Muscle layer of colon (tissue), 2 donors: ENCODE results near the gene MEI4.
"Not testable (repeated sequence)": the region's sequence is repeated elsewhere in the genome, so short reads cannot be mapped to it uniquely, and the experiment has no call there.

Experiments
- H3K27ac ChIP-seq: one replicate; pipeline ENCODE4 v1.7.0; 2013; ENCODE audit warnings: low read depth, mild to moderate bottlenecking, low read length, moderate library complexity
- H3K27me3 ChIP-seq, 2 donors: one replicate each; pipeline ENCODE4 v1.7.0; 2013; ENCODE audit warnings: low read length in 2 of 2, mild to moderate bottlenecking in 2 of 2; ENCODE audit not compliant: insufficient read depth in 2 of 2, control insufficient read depth in 1 of 2
- H3K36me3 ChIP-seq: one replicate; pipeline ENCODE4 v1.7.0; 2013; ENCODE audit warnings: mild to moderate bottlenecking, low read length; ENCODE audit not compliant: insufficient read depth
- H3K4me1 ChIP-seq: one replicate; pipeline ENCODE4 v1.7.0; 2013; ENCODE audit warnings: mild to moderate bottlenecking, low read length; ENCODE audit not compliant: insufficient read depth
- H3K4me3 ChIP-seq, 2 donors: one replicate each; pipeline ENCODE4 v1.7.0; 2013; ENCODE audit warnings: low read length in 2 of 2, low read depth in 1 of 2, mild to moderate bottlenecking in 1 of 2, moderate library complexity in 1 of 2
- H3K9ac ChIP-seq: one replicate; pipeline ENCODE4 v1.7.0; 2013; ENCODE audit warnings: low read length
- H3K9me3 ChIP-seq: one replicate; pipeline ENCODE4 v1.7.0; 2013; ENCODE audit warnings: mild to moderate bottlenecking, low read length
- donor health status: abdominal sarcoma.
- donor health status: Adenocarcinoma of cecum.

MEI4 gene

GRCh38 chr6:77816766-77817270 lies 164.0 kb downstream of the MEI4 start:
- H3K27me3 ChIP-seq: no peaks in the 10 kb centered on the region
- H3K9ac ChIP-seq: no peak overlapping the region
- H3K4me1 ChIP-seq: no peaks in the 10 kb centered on the region
- H3K36me3 ChIP-seq: no peaks in the 10 kb centered on the region
- no peak overlapping the region for H3K27ac ChIP-seq
- no peak overlapping the region for H3K4me3 ChIP-seq
- no peaks in the 10 kb centered on the region for H3K9me3 ChIP-seq

GRCh38 chr6:77822265-77822664 lies 169.4 kb downstream of the MEI4 start:
- Histone ChIP-seq H3K27me3 (no peaks in the 10 kb centered on the region), H3K27ac (no peak overlapping the region), H3K36me3 (no peaks in the 10 kb centered on the region), H3K4me1 (no peaks in the 10 kb centered on the region), H3K9ac (no peak overlapping the region), H3K9me3 (no peaks in the 10 kb centered on the region), H3K4me3 (no peak overlapping the region)

GRCh38 chr6:77825204-77825603 lies 172.4 kb downstream of the MEI4 start:
- H3K4me3 ChIP-seq: no peak overlapping the region
- no peaks in the 10 kb centered on the region for H3K4me1 ChIP-seq
- H3K9me3 ChIP-seq: no peaks in the 10 kb centered on the region
- H3K36me3 ChIP-seq: no peaks in the 10 kb centered on the region
- H3K27ac ChIP-seq: no peak overlapping the region
- H3K9ac ChIP-seq: no peak overlapping the region
- H3K27me3 ChIP-seq: no peaks in the 10 kb centered on the region

- Histone ChIP-seq H3K9ac (no peak overlapping the region), H3K36me3 (no peaks in the 10 kb centered on the region), H3K27ac (no peak overlapping the region), H3K27me3 (no peaks in the 10 kb centered on the region), H3K4me3 (no peak overlapping the region), H3K4me1 (no peaks in the 10 kb centered on the region), H3K9me3 (no peaks in the 10 kb centered on the region)
Observed at GRCh38 chr6:77829736-77830135, 176.9 kb downstream of the MEI4 start.

GRCh38 chr6:77833749-77834148 lies 180.9 kb downstream of the MEI4 start:
- H3K9ac ChIP-seq, H3K36me3 ChIP-seq, H3K9me3 ChIP-seq, H3K4me1 ChIP-seq, H3K4me3 ChIP-seq, H3K27me3 ChIP-seq, H3K27ac ChIP-seq: not testable (repeated sequence)

- Histone ChIP-seq H3K9ac (no peak overlapping the region), H3K27ac (no peak overlapping the region), H3K9me3 (no peaks in the 10 kb centered on the region), H3K27me3 (no peaks in the 10 kb centered on the region), H3K36me3 (no peaks in the 10 kb centered on the region), H3K4me1 (no peaks in the 10 kb centered on the region), H3K4me3 (no peak overlapping the region)
Observed at GRCh38 chr6:77834591-77834996, 181.8 kb downstream of the MEI4 start.

GRCh38 chr6:77837034-77837784 lies 184.4 kb downstream of the MEI4 start:
- Histone ChIP-seq H3K4me1 (no peaks in the 10 kb centered on the region), H3K27me3 (no peaks in the 10 kb centered on the region), H3K9me3 (no peaks in the 10 kb centered on the region), H3K36me3 (no peaks in the 10 kb centered on the region), H3K9ac (no peak overlapping the region), H3K4me3 (no peak overlapping the region), H3K27ac (no peak overlapping the region)

GRCh38 chr6:77839292-77839691 lies 186.5 kb downstream of the MEI4 start:
- H3K4me1 ChIP-seq: no peaks in the 10 kb centered on the region
- no peaks in the 10 kb centered on the region for H3K9me3 ChIP-seq
- no peaks in the 10 kb centered on the region for H3K27me3 ChIP-seq
- no peaks in the 10 kb centered on the region for H3K36me3 ChIP-seq
- H3K27ac ChIP-seq: no peak overlapping the region
- no peak overlapping the region for H3K9ac ChIP-seq
- H3K4me3 ChIP-seq: no peak overlapping the region

- Histone ChIP-seq H3K4me1 (no peaks in the 10 kb centered on the region), H3K27ac (no peak overlapping the region), H3K9ac (no peak overlapping the region), H3K4me3 (no peak overlapping the region), H3K36me3 (no peaks in the 10 kb centered on the region), H3K9me3 (no peaks in the 10 kb centered on the region), H3K27me3 (no peaks in the 10 kb centered on the region)
Observed at GRCh38 chr6:77844822-77845221, 192.0 kb downstream of the MEI4 start.

- no peaks in the 10 kb centered on the region for H3K4me1 ChIP-seq
- no peaks in the 10 kb centered on the region for H3K36me3 ChIP-seq
- H3K9me3 ChIP-seq: no peaks in the 10 kb centered on the region
- H3K9ac ChIP-seq: no peak overlapping the region
- H3K4me3 ChIP-seq: no peak overlapping the region
- no peaks in the 10 kb centered on the region for H3K27me3 ChIP-seq
- H3K27ac ChIP-seq: no peak overlapping the region
Observed at GRCh38 chr6:77853401-77853800, 200.6 kb downstream of the MEI4 start.

- no peak overlapping the region for H3K27ac ChIP-seq
Observed at GRCh38 chr6:77856391-77856790, 203.6 kb downstream of the MEI4 start.

GRCh38 chr6:77857421-77857820 lies 204.6 kb downstream of the MEI4 start:
- Histone ChIP-seq H3K9ac (no peak overlapping the region), H3K9me3 (no peaks in the 10 kb centered on the region), H3K27me3 (no peaks in the 10 kb centered on the region), H3K36me3 (no peaks in the 10 kb centered on the region), H3K4me1 (no peaks in the 10 kb centered on the region), H3K27ac (no peak overlapping the region), H3K4me3 (no peak overlapping the region)

More at GRCh38 chr6:77856391-77856790, 203.6 kb downstream of the MEI4 start:
- Histone ChIP-seq H3K4me3 (no peak overlapping the region), H3K36me3 (no peaks in the 10 kb centered on the region), H3K27me3 (no peaks in the 10 kb centered on the region), H3K4me1 (no peaks in the 10 kb centered on the region), H3K9me3 (no peaks in the 10 kb centered on the region), H3K9ac (no peak overlapping the region)
